ENCODE results near the gene FOXJ2.
"Not testable (repeated sequence)": the region's sequence is repeated elsewhere in the genome, so short reads cannot be mapped to it uniquely, and the experiment has no call there.

Gene FOXJ2

DNA sequence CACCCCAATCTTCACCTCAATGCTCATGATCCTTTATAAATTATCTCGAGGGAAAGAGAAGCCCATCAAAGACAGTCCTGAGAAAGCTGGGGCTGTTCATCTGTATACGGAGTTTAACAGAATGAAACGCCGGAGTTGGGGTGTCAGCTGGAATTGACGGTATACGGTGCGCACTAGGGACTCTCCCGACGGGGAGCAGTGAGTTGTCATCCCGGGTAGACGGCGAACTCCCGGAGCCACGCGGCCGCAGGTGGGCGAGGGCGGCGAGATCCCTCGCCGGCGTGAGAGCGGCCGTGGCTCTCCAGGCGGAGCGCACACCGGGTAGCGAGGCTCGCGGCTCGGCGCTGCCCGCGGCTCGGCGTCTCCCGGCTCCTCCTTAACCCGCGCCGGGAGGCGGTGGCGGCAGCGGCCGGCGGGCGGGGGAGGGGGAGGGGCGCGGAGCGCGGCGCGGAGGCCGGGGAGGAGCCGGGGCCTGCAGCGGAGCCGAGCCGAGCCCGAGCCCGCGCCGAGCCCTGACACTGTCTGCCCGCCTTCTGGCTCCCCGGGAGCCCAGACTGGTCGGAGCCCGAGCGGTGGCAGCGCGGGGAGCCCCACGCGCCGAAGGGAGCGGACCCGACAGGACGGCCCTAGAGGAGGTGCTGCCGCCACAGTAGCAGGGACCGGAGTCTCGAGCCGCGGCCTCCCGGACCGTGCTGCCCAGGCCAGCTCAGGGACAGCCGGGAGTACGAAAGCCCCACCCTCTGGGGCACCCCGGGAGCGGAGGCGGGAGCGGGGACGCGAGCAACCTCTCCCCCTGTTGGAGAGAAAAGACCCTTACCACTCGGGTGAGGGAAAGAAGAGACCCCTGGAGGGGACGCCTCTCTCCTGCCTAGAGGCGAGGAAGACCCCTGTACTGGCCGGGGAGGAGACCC, at the start of gene FOXJ2:
TSS of gene FOXJ2 (plus strand) at position 475 of the 911 bp plus-strand sequence. CDS start 7,117 bp downstream, outside the sequence.
- TF ChIP-seq Cebpa-rat (IDR thresholded peaks at IDR 0.05) = no peak
- no peaks in the 10 kb centered on the region for H3K9me3 ChIP-seq (replicated peaks in 1 of 11)
- H3K4me2 ChIP-seq = peak within 1 kb of the TSS; percentile 86 to 99 (median 94)
- H3K27ac ChIP-seq = peak within 1 kb of the TSS; percentile 80 to 94 (median 90)
- peaks cover 0 to 37% (median 11%) of the 10 kb centered on the region in 11 experiments; a peak in 11 of 22 replicates for H4K20me1 ChIP-seq
- peaks cover 69 to 95% (median 85%) of the 10 kb centered on the region in 10 experiments for H3K4me1 ChIP-seq
- peak within 1 kb of the TSS; percentile 74 to 97 (median 86) for H3K4me3 ChIP-seq
- peaks cover 0 to 8% (median 0%) of the 10 kb centered on the region in 11 experiments; a peak in 2 of 22 replicates for H3K36me3 ChIP-seq
- peak within 1 kb of the TSS; percentile 88 to 98 (median 93) for H3K9ac ChIP-seq
- H3K27me3 ChIP-seq = no peaks in the 10 kb centered on the region

DNA sequence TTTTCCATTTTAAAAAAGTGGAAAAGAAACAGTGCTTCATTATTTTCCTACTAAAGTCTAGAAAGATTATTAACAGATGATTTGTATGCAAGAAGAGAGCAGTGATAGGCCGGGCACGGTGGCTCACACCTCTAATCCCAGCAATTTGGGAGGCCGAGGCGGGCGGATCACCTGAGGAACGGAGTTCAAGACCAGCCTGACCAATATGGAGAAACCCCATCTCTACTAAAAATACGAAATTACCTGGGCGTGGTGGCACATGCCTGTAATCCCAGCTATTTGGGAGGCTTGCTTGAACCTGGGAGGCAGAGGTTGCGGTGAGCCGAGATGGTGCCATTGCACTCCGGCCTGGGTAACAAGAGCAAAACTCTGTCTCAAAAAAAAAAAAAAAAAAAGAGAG, 49.5 kb upstream of the FOXJ2 start:
- not testable (repeated sequence) for H3K36me3 ChIP-seq; H4K20me1 ChIP-seq; H3K9ac ChIP-seq; H3K4me2 ChIP-seq; H3K4me3 ChIP-seq; H3K27me3 ChIP-seq; H3K9me3 ChIP-seq (replicated peaks in 1 of 11); H3K27ac ChIP-seq
- peaks cover 0 to 20% (median 3%) of the 10 kb centered on the region in 10 experiments; a peak in 9 of 20 replicates for H3K4me1 ChIP-seq

DNA sequence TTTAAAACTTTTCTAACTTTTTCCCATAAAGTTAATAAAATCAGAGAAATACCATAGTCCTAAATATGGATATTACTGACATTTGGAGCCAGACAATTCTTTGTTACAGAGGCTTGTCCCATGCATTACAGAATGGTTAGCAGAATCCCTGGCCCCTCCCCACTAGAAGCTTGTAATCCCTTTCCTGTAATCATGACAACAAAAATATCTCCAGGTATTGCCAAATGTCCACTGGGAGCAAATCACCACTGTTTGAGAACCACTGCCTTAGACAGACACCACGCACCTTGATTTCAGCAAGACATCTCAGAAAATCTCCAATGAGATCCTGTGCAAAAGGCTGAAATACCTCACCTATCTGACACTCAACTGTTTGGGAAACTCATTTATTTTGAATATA, 49.1 kb upstream of the FOXJ2 start:
- H3K9me3 ChIP-seq (replicated peaks in 1 of 11); H4K20me1 ChIP-seq; H3K27me3 ChIP-seq; H3K4me3 ChIP-seq; H3K4me2 ChIP-seq; H3K27ac ChIP-seq; H3K9ac ChIP-seq; H3K36me3 ChIP-seq: not testable (repeated sequence)
- H3K4me1 ChIP-seq = peaks cover 0 to 25% (median 4%) of the 10 kb centered on the region in 10 experiments; a peak in 11 of 20 replicates

DNA sequence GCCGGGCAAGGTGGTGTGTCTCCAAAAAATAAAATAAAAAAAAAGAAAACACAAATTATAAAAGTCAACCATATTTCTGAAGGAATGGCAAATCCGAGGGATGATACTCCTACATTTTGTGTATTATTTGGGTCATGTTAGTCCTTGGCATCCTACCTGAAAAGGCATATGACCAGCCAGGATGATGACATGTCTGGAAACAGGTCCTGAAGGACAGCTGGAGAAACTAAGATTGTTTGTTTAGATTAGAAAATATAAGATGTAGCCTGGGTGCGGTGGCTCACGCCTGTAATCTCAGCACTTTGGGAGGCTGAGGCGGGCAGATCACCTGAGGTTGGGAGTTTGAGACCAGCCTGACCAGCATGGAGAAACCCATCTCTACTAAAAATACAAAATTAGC, 47.6 kb upstream of the FOXJ2 start:
- no peak overlapping the region for H3K4me2 ChIP-seq
- H3K4me3 ChIP-seq = no peak overlapping the region
- no peak for TF ChIP-seq Cebpa-rat (IDR thresholded peaks at IDR 0.05)
- H3K9me3 ChIP-seq (replicated peaks in 1 of 11) = peaks cover 0 to 4% (median 0%) of the 10 kb centered on the region in 11 experiments; a peak in 1 of 22 replicates
- no peaks in the 10 kb centered on the region for H3K36me3 ChIP-seq
- H3K27me3 ChIP-seq = no peaks in the 10 kb centered on the region
- no peak overlapping the region for H3K9ac ChIP-seq
- no peak overlapping the region for H3K27ac ChIP-seq
- H4K20me1 ChIP-seq = no peaks in the 10 kb centered on the region
- H3K4me1 ChIP-seq = peaks cover 13 to 39% (median 17%) of the 10 kb centered on the region in 10 experiments

DNA sequence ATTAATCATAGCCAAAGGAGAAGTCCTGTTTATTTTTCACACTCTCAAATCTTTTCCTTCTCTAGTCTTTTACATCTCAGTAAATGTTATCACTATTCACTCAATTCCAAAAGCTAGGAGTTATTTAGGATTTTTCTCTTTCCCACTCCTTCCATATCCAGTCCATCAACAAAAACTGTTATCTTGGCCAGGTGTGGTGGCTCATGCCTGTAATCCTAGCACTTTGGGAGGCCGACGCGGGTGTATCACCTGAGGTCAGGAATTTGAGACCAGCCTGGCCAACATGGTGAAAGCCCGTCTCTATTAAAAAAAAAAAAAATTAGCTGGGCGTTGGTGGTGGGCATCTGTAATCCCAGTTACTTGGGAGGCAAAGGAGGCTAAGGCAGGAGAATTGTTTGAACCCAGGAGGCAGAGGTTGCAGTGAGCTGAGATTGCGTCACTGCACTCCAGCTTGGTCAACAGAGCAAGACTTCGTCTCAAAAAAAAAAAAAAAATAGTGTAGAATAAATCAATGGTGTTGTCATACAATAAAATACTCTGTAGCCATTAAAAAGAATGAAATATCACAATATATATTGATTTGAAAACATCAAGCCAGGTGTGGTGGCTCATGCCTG, 46.6 kb upstream of the FOXJ2 start:
- TF ChIP-seq Cebpa-rat (IDR thresholded peaks at IDR 0.05) = peak in 1 of 11 experiments; percentile 52; a peak in 2 of 22 replicates

DNA sequence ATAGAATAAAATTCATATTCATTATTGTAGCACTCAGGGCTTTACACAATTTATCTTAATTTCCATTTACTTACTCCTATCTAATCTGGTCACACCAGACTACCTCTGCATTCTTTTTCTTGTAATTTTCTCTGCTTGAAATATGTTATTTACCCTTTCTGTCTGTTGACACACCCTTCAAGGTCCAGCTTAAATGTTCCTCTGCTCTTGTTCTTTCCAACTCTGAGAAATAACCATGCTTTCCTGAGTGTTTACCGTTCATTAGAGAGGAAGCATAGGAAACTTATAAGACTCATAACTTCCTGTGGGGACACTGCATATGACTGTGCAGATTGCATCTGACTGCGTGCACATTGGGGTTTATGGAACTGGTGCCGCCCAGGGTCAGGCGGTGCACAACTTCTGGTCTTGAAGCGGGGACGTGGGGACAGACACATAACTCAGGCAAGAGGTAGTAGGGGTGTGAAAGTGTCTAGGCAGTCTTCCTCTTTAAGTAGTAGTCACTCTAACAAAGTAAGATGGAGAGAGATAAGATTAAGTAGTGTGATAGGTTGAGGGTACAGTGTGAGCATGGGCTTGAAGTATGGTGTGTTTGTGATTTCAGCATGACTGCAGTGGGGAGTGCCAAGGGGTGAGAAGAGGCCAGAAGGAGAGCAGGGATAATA, 42.6 kb upstream of the FOXJ2 start:
- Histone ChIP-seq H3K27ac (peak overlapping the region; percentile 46 to 85 (median 74); a peak in 21 of 22 replicates), H3K4me3 (peak overlapping the region in 6 of 10 experiments; percentile 0 to 39 (median 30); a peak in 6 of 20 replicates), H3K4me1 (peaks cover 39 to 90% (median 60%) of the 10 kb centered on the region in 10 experiments), H3K4me2 (peak overlapping the region; percentile 40 to 88 (median 78)), H3K27me3 (no peaks in the 10 kb centered on the region), H3K9me3 (replicated peaks in 1 of 11) (peaks cover 0 to 4% (median 0%) of the 10 kb centered on the region in 11 experiments; a peak in 1 of 22 replicates), H3K36me3 (no peaks in the 10 kb centered on the region), H4K20me1 (no peaks in the 10 kb centered on the region), H3K9ac (peak overlapping the region; percentile 23 to 67 (median 54); a peak in 20 of 22 replicates)
- TF ChIP-seq Cebpa-rat (IDR thresholded peaks at IDR 0.05) = no peak

More for the DNA sequence above, 46.6 kb upstream of the FOXJ2 start:
- Histone ChIP-seq H4K20me1 (no peaks in the 10 kb centered on the region), H3K9ac (no peak overlapping the region), H3K4me2 (peak overlapping the region in 1 of 11 experiments; percentile 15; a peak in 1 of 22 replicates), H3K27ac (no peak overlapping the region), H3K4me1 (peaks cover 21 to 49% (median 26%) of the 10 kb centered on the region in 10 experiments), H3K36me3 (no peaks in the 10 kb centered on the region), H3K9me3 (replicated peaks in 1 of 11) (peaks cover 0 to 4% (median 0%) of the 10 kb centered on the region in 11 experiments; a peak in 1 of 22 replicates), H3K27me3 (no peaks in the 10 kb centered on the region), H3K4me3 (no peak overlapping the region)

DNA sequence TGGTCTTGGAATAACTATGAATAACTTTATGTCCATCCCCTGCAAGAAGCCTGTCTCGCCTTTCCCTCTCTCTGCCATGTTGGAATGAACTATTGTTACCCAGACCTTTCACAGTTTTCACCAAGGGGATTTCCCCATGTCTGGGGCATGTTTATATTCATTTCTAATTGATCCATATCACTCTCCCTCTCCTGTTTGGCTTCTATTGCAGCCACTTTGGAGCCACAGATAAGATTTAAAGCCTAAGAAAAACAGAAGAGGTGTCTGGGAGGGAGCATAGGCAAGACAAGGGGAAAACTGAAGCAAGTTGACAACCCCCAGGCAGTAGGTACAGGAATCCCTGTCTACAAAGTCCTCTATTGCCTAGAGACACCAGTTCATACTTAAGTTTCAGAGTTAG, 41.0 kb upstream of the FOXJ2 start:
- no peak overlapping the region for H3K4me3 ChIP-seq
- no peaks in the 10 kb centered on the region for H3K27me3 ChIP-seq
- no peaks in the 10 kb centered on the region; a peak in 1 of 22 replicates for H4K20me1 ChIP-seq
- no peaks in the 10 kb centered on the region for H3K36me3 ChIP-seq
- H3K9ac ChIP-seq = no peak overlapping the region; a peak in 1 of 22 replicates
- peak overlapping the region in 8 of 11 experiments; percentile 21 to 85 (median 36); a peak in 12 of 22 replicates for H3K27ac ChIP-seq
- H3K4me2 ChIP-seq = peak overlapping the region in 6 of 11 experiments; percentile 74 to 88 (median 80); a peak in 9 of 22 replicates
- H3K9me3 ChIP-seq (replicated peaks in 1 of 11) = peaks cover 0 to 3% (median 0%) of the 10 kb centered on the region in 11 experiments; a peak in 1 of 22 replicates
- H3K4me1 ChIP-seq = peaks cover 47 to 97% (median 73%) of the 10 kb centered on the region in 10 experiments
- TF ChIP-seq Cebpa-rat (IDR thresholded peaks at IDR 0.05) = no peak

DNA sequence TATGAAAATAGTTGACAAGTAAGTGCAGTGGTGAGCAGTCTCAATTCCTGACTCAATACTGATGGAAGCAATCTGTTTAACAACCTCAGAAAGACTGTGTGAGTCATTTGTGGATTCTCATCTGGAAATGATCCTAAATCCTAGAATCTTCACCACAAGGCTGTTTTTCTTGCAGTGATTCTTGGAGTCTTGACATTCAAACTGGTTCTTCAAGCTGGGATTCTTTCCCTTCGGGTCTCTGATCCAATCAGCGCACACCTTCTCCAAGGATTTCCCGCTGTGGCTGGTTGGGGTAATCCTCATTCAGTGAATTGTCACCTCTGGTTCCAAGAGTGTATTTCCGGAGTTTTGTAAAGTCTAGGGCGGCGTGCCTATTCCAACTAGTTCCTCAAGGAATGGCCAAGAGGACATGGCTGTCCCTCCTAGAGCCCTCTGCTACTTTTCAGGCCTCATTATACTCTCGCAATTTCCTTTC, 37.7 kb upstream of the FOXJ2 start:
- H3K9me3 ChIP-seq (replicated peaks in 1 of 11) = peaks cover 13 to 25% (median 19%) of the 10 kb centered on the region in 11 experiments
- peak overlapping the region in 7 of 11 experiments; percentile 1 to 36 (median 22); a peak in 6 of 22 replicates for H3K9ac ChIP-seq
- H3K4me2 ChIP-seq = peak overlapping the region; percentile 20 to 67 (median 55); a peak in 20 of 22 replicates
- no peak for TF ChIP-seq Cebpa-rat (IDR thresholded peaks at IDR 0.05)
- H3K4me1 ChIP-seq = peaks cover 35 to 70% (median 54%) of the 10 kb centered on the region in 10 experiments
- peak overlapping the region in 9 of 11 experiments; percentile 7 to 68 (median 32); a peak in 12 of 22 replicates for H3K27ac ChIP-seq
- H4K20me1 ChIP-seq = no peaks in the 10 kb centered on the region; a peak in 1 of 22 replicates
- H3K4me3 ChIP-seq = no peak overlapping the region
- no peaks in the 10 kb centered on the region for H3K27me3 ChIP-seq
- no peaks in the 10 kb centered on the region for H3K36me3 ChIP-seq
